GM23248 (cell line): ENCODE measurements around the gene LFNG. TPM values are rescaled to one million over a fixed set of nuclear protein-coding genes. Genes with fewer than 3 reads are reported as not detected.

Experiments
- DNase-seq: peaks from one replicate; pipeline ENCODE4 v3.0.0-alpha.2; 2015
- H2AFZ ChIP-seq: fragments of 200-600 bp; sonication (generic); 2 replicates; pipeline ENCODE4 v1.6.1; 2016; ENCODE audit warnings: antibody characterized with exemption
- H3F3A ChIP-seq: fragments of 200-600 bp; sonication (generic); 2 replicates; pipeline ENCODE4 v1.6.1; 2016; ENCODE audit warnings: mild to moderate bottlenecking, antibody characterized with exemption, mixed run types; ENCODE audit not compliant: insufficient read depth
- H3K27ac ChIP-seq: fragments of 200-600 bp; sonication (generic); 2 replicates; pipeline ENCODE4 v1.5.1; 2016; ENCODE audit warnings: mild to moderate bottlenecking
- H3K27me3 ChIP-seq: fragments of 200-600 bp; sonication (generic); replicated peaks from 2 replicates; pipeline ENCODE4 v1.6.1; 2016; ENCODE audit warnings: mild to moderate bottlenecking; ENCODE audit not compliant: insufficient read depth
- H3K36me3 ChIP-seq: fragments of 200-600 bp; sonication (generic); 2 replicates; pipeline ENCODE4 v1.6.1; 2016; ENCODE audit warnings: low read depth, mild to moderate bottlenecking
- H3K4me1 ChIP-seq: fragments of 200-600 bp; sonication (generic); 2 replicates; pipeline ENCODE4 v1.6.1; 2016; ENCODE audit warnings: mild to moderate bottlenecking; ENCODE audit not compliant: insufficient read depth
- H3K4me2 ChIP-seq: fragments of 200-600 bp; sonication (generic); one replicate; pipeline ENCODE4 v1.6.1; 2016; ENCODE audit warnings: mild to moderate bottlenecking; ENCODE audit not compliant: unreplicated experiment
- H3K4me3 ChIP-seq: fragments of 200-600 bp; sonication (generic); 2 replicates; pipeline ENCODE4 v1.5.1; 2016; ENCODE audit warnings: mild to moderate bottlenecking
- H3K79me2 ChIP-seq: fragments of 200-600 bp; sonication (generic); 2 replicates; pipeline ENCODE4 v1.6.1; 2016; ENCODE audit warnings: mild to moderate bottlenecking; ENCODE audit not compliant: insufficient read depth
- H3K9ac ChIP-seq: fragments of 200-600 bp; sonication (generic); 2 replicates; pipeline ENCODE4 v1.6.1; 2016; ENCODE audit warnings: mild to moderate bottlenecking
- H3K9me2 ChIP-seq: fragments of 200-600 bp; sonication (generic); 2 replicates; pipeline ENCODE4 v1.6.1; 2016; ENCODE audit warnings: mixed run types, mild to moderate bottlenecking, moderate library complexity; ENCODE audit not compliant: insufficient read depth
- H3K9me3 ChIP-seq: fragments of 200-600 bp; sonication (generic); one replicate; pipeline ENCODE4 v1.6.1; 2017; ENCODE audit warnings: low read depth
- H4K20me1 ChIP-seq: fragments of 200-600 bp; sonication (generic); 2 replicates; pipeline ENCODE4 v1.6.0; 2016; ENCODE audit not compliant: insufficient read depth
- EZH2 ChIP-seq: fragments of 200-600 bp; sonication (generic); IDR thresholded peaks from 2 replicates; pipeline ENCODE4 v1.6.1; 2018; ENCODE audit warnings: antibody characterized with exemption, mild to moderate bottlenecking; ENCODE audit not compliant: insufficient read depth, poor library complexity, severe bottlenecking
- EZH2phosphoT487 ChIP-seq: fragments of 200-600 bp; sonication (generic); IDR thresholded peaks from 2 replicates; pipeline ENCODE4 v1.6.1; 2018; ENCODE audit warnings: antibody characterized with exemption, moderate library complexity, mild to moderate bottlenecking, low read depth; ENCODE audit not compliant: insufficient read depth
- WGBS, 2 experiments: methylation state at CpG; one replicate each; pipeline ENCODE4 v1.1.6; 2015 to 2017; ENCODE audit warnings: low lambda C conversion rate in 2 of 2, low coverage in 1 of 2; ENCODE audit errors: missing lambda C conversion rate in 2 of 2; 5-methylcytosine and 5-hydroxymethylcytosine counted together
- in situ Hi-C: fragments of 300-500 bp; cut with MboI; formaldehyde crosslinking; loops from 2 replicates; pipeline ENCODE4 v1.15.0; 2020
- polyA plus RNA-seq: library from polyadenylated mRNA; unstranded; fragments of >200 nt; fragmentation: Nextera tagmentation; extraction: Ambion mirVana; gene quantifications from 2 replicates; pipeline ENCODE4 v1.2.1, GENCODE V29; 2016
- total RNA-seq: library from RNA; depleted of rRNA; stranded (reverse); fragments of >200 nt; shearing (Covaris generic); gene quantifications from 2 replicates; pipeline ENCODE4 v1.2.3, GENCODE V29; 2014

Gene LFNG
- total and polyA plus RNA-seq, 2 experiments from 2014 or later: 0.18 to 3.6 TPM

GRCh38 chr7:2515424-2516193 is 4.0 kb upstream of the LFNG start:
- no peaks in the 10 kb centered on the region for H3K9me3 ChIP-seq
- H3F3A ChIP-seq: no peaks in the 10 kb centered on the region
- no peaks in the 10 kb centered on the region for H3K27me3 ChIP-seq
- H3K9ac ChIP-seq: no peak overlapping the region
- H3K4me2 ChIP-seq: no peak overlapping the region
- TF ChIP-seq EZH2phosphoT487: no peak
- H3K4me1 ChIP-seq: peaks cover 30% of the 10 kb centered on the region
- WGBS, 2 experiments: 90 to 91% methylated on average over 15 of the region's 15 CpGs
- no peak for DNase-seq
- no peak overlapping the region for H2AFZ ChIP-seq
- no peak overlapping the region for H3K27ac ChIP-seq
- no peaks in the 10 kb centered on the region for H3K9me2 ChIP-seq
- in situ Hi-C loops: no loop called here
- H3K4me3 ChIP-seq: no peak overlapping the region
- no peaks in the 10 kb centered on the region for H3K36me3 ChIP-seq
- 0 out of 2 replicates have a peak, but pooled peaks cover 4% of the 10 kb centered on the region for H3K79me2 ChIP-seq
- H4K20me1 ChIP-seq: no peaks in the 10 kb centered on the region

DNA sequence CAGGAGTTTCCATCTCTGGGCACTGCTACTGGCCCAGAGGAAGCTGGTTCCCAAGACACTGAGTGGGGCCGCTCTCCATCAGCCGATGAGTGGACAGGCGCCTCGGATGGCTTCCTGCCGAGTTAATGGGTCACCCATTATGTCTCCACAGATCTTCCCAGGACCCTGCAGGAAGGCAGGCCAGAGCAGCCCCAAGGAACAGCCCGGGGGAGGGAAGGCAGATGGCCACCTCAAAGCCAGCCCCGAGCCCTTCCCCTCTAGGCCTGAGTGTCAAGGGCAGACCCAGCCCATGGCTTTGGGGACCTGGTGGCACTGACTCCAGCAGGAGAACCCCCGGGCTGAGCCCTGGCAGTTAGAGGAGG is 3.4 kb upstream of the LFNG start:
- no peaks in the 10 kb centered on the region for H3K9me3 ChIP-seq
- no peaks in the 10 kb centered on the region for H3K27me3 ChIP-seq
- 88 to 94% methylated on average over 8 of the region's 8 CpGs for WGBS, 2 experiments
- in situ Hi-C loops: no loop called here
- H3K9ac ChIP-seq: no peak overlapping the region
- no peaks in the 10 kb centered on the region for H3K36me3 ChIP-seq
- H3K9me2 ChIP-seq: no peaks in the 10 kb centered on the region
- peak; percentile 31 for DNase-seq
- H3K4me3 ChIP-seq: no peak overlapping the region
- 0 out of 2 replicates have a peak, but pooled peaks cover 6% of the 10 kb centered on the region for H3K79me2 ChIP-seq
- no peak overlapping the region for H3K4me2 ChIP-seq
- no peaks in the 10 kb centered on the region for H3F3A ChIP-seq
- TF ChIP-seq EZH2phosphoT487 (no peak), EZH2 (no peak)
- H2AFZ ChIP-seq: no peak overlapping the region
- H3K27ac ChIP-seq: no peak overlapping the region
- H4K20me1 ChIP-seq: no peaks in the 10 kb centered on the region
- peaks cover 32% of the 10 kb centered on the region for H3K4me1 ChIP-seq

DNA sequence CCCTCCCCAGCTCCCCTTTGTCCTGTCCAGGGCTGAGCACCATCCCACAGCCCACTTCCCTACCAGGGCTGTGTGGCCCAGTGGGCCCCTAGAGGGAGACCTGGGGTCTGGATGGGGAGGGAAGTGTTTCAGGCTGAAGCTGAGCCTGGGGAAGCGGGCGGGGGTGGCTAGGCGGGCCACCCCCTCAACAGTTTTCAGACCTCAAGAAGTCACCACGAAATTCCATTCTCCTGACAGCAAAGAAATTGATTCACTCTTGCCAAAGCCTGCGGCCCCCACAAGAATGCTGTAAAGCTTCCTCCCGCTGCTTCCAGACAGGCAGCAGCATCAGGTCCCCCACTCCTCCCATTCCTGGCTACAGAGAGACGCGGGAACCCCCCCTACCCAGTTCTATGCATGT is 2.5 kb upstream of the LFNG start:
- no peaks in the 10 kb centered on the region for H3K9me3 ChIP-seq
- H3K4me3 ChIP-seq: no peak overlapping the region
- no peaks in the 10 kb centered on the region for H3K27me3 ChIP-seq
- peak overlapping the region; percentile 46 for H3K9ac ChIP-seq
- H3F3A ChIP-seq: no peaks in the 10 kb centered on the region
- H3K27ac ChIP-seq: peak overlapping the region; percentile 17; the same call in 1 of the 2 replicates
- peak overlapping the region; percentile 49 for H3K4me2 ChIP-seq
- TF ChIP-seq EZH2 (no peak), EZH2phosphoT487 (no peak)
- 1 to 6% methylated on average over 7 to 8 of the region's 8 CpGs for WGBS, 2 experiments
- no peaks in the 10 kb centered on the region for H3K36me3 ChIP-seq
- H2AFZ ChIP-seq: no peak overlapping the region
- H3K79me2 ChIP-seq: 0 out of 2 replicates have a peak, but pooled peaks cover 6% of the 10 kb centered on the region
- in situ Hi-C loops: no loop called here
- H3K9me2 ChIP-seq: no peaks in the 10 kb centered on the region
- peaks cover 38% of the 10 kb centered on the region for H3K4me1 ChIP-seq
- no peaks in the 10 kb centered on the region for H4K20me1 ChIP-seq
- peak; percentile 96 for DNase-seq

- no peak overlapping the region for H2AFZ ChIP-seq
- 0 out of 2 replicates have a peak, but pooled peaks cover 6% of the 10 kb centered on the region for H3K79me2 ChIP-seq
- DNase-seq: peak; percentile 51
- TF ChIP-seq EZH2: no peak
- TF ChIP-seq EZH2phosphoT487: no peak
- in situ Hi-C loops: no loop called here
- 73 to 75% methylated on average over 18 of the region's 18 CpGs for WGBS, 2 experiments
- no peaks in the 10 kb centered on the region for H3K9me2 ChIP-seq
- no peaks in the 10 kb centered on the region for H3F3A ChIP-seq
- H3K9ac ChIP-seq: no peak overlapping the region
- H3K4me1 ChIP-seq: peaks cover 38% of the 10 kb centered on the region
- H3K9me3 ChIP-seq: no peaks in the 10 kb centered on the region
- H3K36me3 ChIP-seq: no peaks in the 10 kb centered on the region
- peak overlapping the region; percentile 17; the same call in 1 of the 2 replicates for H3K27ac ChIP-seq
- no peak overlapping the region for H3K4me3 ChIP-seq
- H4K20me1 ChIP-seq: no peaks in the 10 kb centered on the region
- H3K27me3 ChIP-seq: no peaks in the 10 kb centered on the region
- peak overlapping the region; percentile 49 for H3K4me2 ChIP-seq
Measured at GRCh38 chr7:2517678-2518507, 1.7 kb upstream of the LFNG start.
